HCT116 (cell line): ENCODE data around the gene PKHD1. TPM values are rescaled to one million over a fixed set of nuclear protein-coding genes. Genes with fewer than 3 reads are reported as not detected.

Experiments
- ATAC-seq: fragments of 200-7000 bp; cut with Tn5 transposase; 2 replicates; pipeline ENCODE4 v1.9.1; 2020; ENCODE audit warnings: mild to moderate bottlenecking, moderate library complexity
- BruUV-seq: library from RNA; stranded (reverse); fragments of 400-500 nt; replicated peaks from 2 replicates; lab custom pipeline; 2021; lab: Mats Ljungman, UMichigan
- CTCF ChIA-PET: fragments of 300-600 bp; sonication (Branson Sonifier 250); formaldehyde crosslinking; loops from one replicate; lab custom pipeline; 2021; ENCODE audit warnings: antibody characterized with exemption; lab: Charles Lee
- POLR2A ChIA-PET: fragments of 300-600, 350-600 bp; sonication (Branson Sonifier 250); formaldehyde crosslinking; loops from one replicate; lab custom pipeline; 2021; ENCODE audit warnings: antibody characterized with exemption; lab: Charles Lee
- RAD21 ChIA-PET, 2 experiments: fragments of 300-600 bp; sonication (Branson Sonifier 250); formaldehyde crosslinking; loops; one replicate each; lab custom pipeline; 2023; ENCODE audit warnings: low total read pairs in 2 of 2; ENCODE audit not compliant: uncharacterized antibody in 2 of 2, unreplicated experiment in 2 of 2, low non-redundant PET in 1 of 2; lab: Charles Lee
- DNase-seq: peaks from one replicate; pipeline ENCODE4 v3.0.0-alpha.2; 2010; ENCODE audit warnings: low read depth, low spot score
- H2AFZ ChIP-seq: fragments of 200-600 bp; shearing (Covaris generic), sonication (generic); 2 replicates; pipeline ENCODE4 v1.6.1; 2017; ENCODE audit warnings: low read depth, mixed run types, mixed read lengths, antibody characterized with exemption, low read length; ENCODE audit not compliant: poor library complexity, severe bottlenecking
- H3K27ac ChIP-seq: 2 replicates; pipeline ENCODE4 v1.5.1; 2012; ENCODE audit warnings: low read depth, low read length
- H3K27me3 ChIP-seq: fragments of 200-600 bp; sonication (generic); 2 replicates; pipeline ENCODE4 v1.6.1; 2016; ENCODE audit warnings: mixed run types, low read length, mixed read lengths; ENCODE audit not compliant: insufficient read depth
- H3K36me3 ChIP-seq, 2 experiments: fragments of 200-500 bp in 1 of 2; fragments of 200-600 bp in 1 of 2; sonication (Bioruptor generic) in 1 of 2; sonication (generic) in 1 of 2; 2 replicates each; pipeline versions ENCODE4 v1.5.1 to v1.6.1; 2014 to 2016; ENCODE audit warnings: low read length in 2 of 2, inconsistent platforms in 1 of 2, mixed read lengths in 1 of 2, mixed run types in 1 of 2; ENCODE audit not compliant: insufficient read depth in 2 of 2, control insufficient read depth in 1 of 2
- H3K4me1 ChIP-seq, 2 experiments: fragments of 200-600 bp in 1 of 2; sonication (generic) in 1 of 2; 2 replicates each; pipeline versions ENCODE4 v1.5.1 to v1.6.1; 2012 to 2017; ENCODE audit warnings: low read length in 2 of 2, inconsistent platforms in 1 of 2, mild to moderate bottlenecking in 1 of 2, mixed read lengths in 1 of 2, mixed run types in 1 of 2, moderate library complexity in 1 of 2; ENCODE audit not compliant: insufficient read depth in 2 of 2, control insufficient read depth in 1 of 2
- H3K4me2 ChIP-seq: fragments of 200-600 bp; sonication (generic); 2 replicates; pipeline ENCODE4 v1.6.1; 2017; ENCODE audit warnings: mixed run types, low read length, mixed read lengths
- H3K4me3 ChIP-seq, 2 experiments: fragments of 200-600 bp in 1 of 2; sonication (generic) in 1 of 2; replicated peaks in 1 of 2; 2 replicates each; pipeline ENCODE4 v1.5.1; 2011 to 2016; ENCODE audit warnings: low read length in 2 of 2, control low read depth in 1 of 2, low read depth in 1 of 2, mild to moderate bottlenecking in 1 of 2, mixed read lengths in 1 of 2, mixed run types in 1 of 2
- H3K79me2 ChIP-seq: fragments of 200-600 bp; sonication (generic); 2 replicates; pipeline ENCODE4 v1.6.1; 2017; ENCODE audit warnings: mild to moderate bottlenecking, mixed run types, low read length, moderate library complexity, mixed read lengths; ENCODE audit not compliant: insufficient read depth
- H3K9ac ChIP-seq: fragments of 200-600 bp; sonication (generic); 2 replicates; pipeline ENCODE4 v1.6.1; 2016; ENCODE audit warnings: low read length, mixed read lengths
- H3K9me2 ChIP-seq: fragments of 200-600 bp; sonication (generic), shearing (Covaris generic); 2 replicates; pipeline ENCODE4 v1.6.1; 2017; ENCODE audit warnings: mixed run types, mild to moderate bottlenecking, moderate library complexity; ENCODE audit not compliant: insufficient read depth
- H3K9me3 ChIP-seq, 2 experiments: fragments of 200-500 bp in 1 of 2; fragments of 200-600 bp in 1 of 2; sonication (Bioruptor generic) in 1 of 2; sonication (generic) in 1 of 2; 2 replicates each; pipeline ENCODE4 v1.6.1; 2014 to 2017; ENCODE audit warnings: low read length in 2 of 2, mixed read lengths in 2 of 2, inconsistent platforms in 1 of 2, low read depth in 1 of 2, mild to moderate bottlenecking in 1 of 2, mixed run types in 1 of 2, moderate library complexity in 1 of 2; ENCODE audit not compliant: control insufficient read depth in 1 of 2, insufficient read depth in 1 of 2
- H4K20me1 ChIP-seq: fragments of 200-600 bp; sonication (generic), shearing (Covaris generic); 2 replicates; pipeline ENCODE4 v1.6.1; 2017; ENCODE audit warnings: mixed run types, mild to moderate bottlenecking, moderate library complexity; ENCODE audit not compliant: insufficient read depth
- EGR1 ChIP-seq: IDR thresholded peaks from 2 replicates; pipeline ENCODE4 v1.6.1; 2012; ENCODE audit warnings: low read depth
- SIN3A ChIP-seq: IDR thresholded peaks from 2 replicates; pipeline ENCODE4 v1.6.1; 2012; ENCODE audit warnings: low read depth
- ZFX ChIP-seq: fragments of 450-650 bp; IDR thresholded peaks from 2 replicates; pipeline ENCODE4 v1.6.1; 2017
- intact Hi-C: fragments of 100-400 bp; cut with micrococcal nuclease; formaldehyde crosslinking; loops from 2 replicates; pipeline ENCODE4 v1.10.0; 2022
- total RNA-seq: library from RNA; stranded (reverse); gene quantifications from one replicate; pipeline ENCODE4 v1.2.1, GENCODE V29; 2021; ENCODE audit not compliant: unreplicated experiment
- TF ChIP-seq, protein P1 (sequence below): IDR thresholded peaks from 2 replicates; pipeline ENCODE4 v1.6.1; 2012
- TF ChIP-seq, protein P2 (sequence below): IDR thresholded peaks from 2 replicates; pipeline ENCODE4 v1.6.1; 2012; ENCODE audit warnings: low read depth

PKHD1 gene
- total RNA-seq, 1 experiment from 2014 or later: not detected

- no peaks in the 10 kb centered on the region for H4K20me1 ChIP-seq
- BruUV-seq: no TSS peak
- no peaks in the 10 kb centered on the region for H3K4me1 ChIP-seq
- no peak overlapping the region for H3K4me3 ChIP-seq
- TF ChIP-seq, protein P1, sequence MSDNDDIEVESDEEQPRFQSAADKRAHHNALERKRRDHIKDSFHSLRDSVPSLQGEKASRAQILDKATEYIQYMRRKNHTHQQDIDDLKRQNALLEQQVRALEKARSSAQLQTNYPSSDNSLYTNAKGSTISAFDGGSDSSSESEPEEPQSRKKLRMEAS: no peak
- TF ChIP-seq EGR1: no peak
- no peak overlapping the region for H2AFZ ChIP-seq
- H3K4me2 ChIP-seq: no peak overlapping the region
- ATAC-seq (no peak), DNase-seq (no peak)
- POLR2A ChIA-PET: no interaction called here
- CTCF ChIA-PET: no interaction called here
- H3K27me3 ChIP-seq: no peaks in the 10 kb centered on the region
- peaks cover 0 to 3% of the 10 kb centered on the region in 2 experiments; a peak in 1 of 4 replicates for H3K9me3 ChIP-seq
- RAD21 ChIA-PET: no interaction called here
- H3K79me2 ChIP-seq: no peaks in the 10 kb centered on the region
- H3K36me3 ChIP-seq: no peaks in the 10 kb centered on the region
- no peaks in the 10 kb centered on the region for H3K9me2 ChIP-seq
- intact Hi-C loops: no loop called here
- H3K27ac ChIP-seq: no peak overlapping the region
- H3K9ac ChIP-seq: no peak overlapping the region
Observed at GRCh38 chr6:51720327-51720726, 367.1 kb downstream of the PKHD1 start.

- ChIA-PET RAD21 (no interaction called here), POLR2A (no interaction called here), CTCF (no interaction called here)
- TF ChIP-seq ZFX: no peak
- TF ChIP-seq, protein P2, sequence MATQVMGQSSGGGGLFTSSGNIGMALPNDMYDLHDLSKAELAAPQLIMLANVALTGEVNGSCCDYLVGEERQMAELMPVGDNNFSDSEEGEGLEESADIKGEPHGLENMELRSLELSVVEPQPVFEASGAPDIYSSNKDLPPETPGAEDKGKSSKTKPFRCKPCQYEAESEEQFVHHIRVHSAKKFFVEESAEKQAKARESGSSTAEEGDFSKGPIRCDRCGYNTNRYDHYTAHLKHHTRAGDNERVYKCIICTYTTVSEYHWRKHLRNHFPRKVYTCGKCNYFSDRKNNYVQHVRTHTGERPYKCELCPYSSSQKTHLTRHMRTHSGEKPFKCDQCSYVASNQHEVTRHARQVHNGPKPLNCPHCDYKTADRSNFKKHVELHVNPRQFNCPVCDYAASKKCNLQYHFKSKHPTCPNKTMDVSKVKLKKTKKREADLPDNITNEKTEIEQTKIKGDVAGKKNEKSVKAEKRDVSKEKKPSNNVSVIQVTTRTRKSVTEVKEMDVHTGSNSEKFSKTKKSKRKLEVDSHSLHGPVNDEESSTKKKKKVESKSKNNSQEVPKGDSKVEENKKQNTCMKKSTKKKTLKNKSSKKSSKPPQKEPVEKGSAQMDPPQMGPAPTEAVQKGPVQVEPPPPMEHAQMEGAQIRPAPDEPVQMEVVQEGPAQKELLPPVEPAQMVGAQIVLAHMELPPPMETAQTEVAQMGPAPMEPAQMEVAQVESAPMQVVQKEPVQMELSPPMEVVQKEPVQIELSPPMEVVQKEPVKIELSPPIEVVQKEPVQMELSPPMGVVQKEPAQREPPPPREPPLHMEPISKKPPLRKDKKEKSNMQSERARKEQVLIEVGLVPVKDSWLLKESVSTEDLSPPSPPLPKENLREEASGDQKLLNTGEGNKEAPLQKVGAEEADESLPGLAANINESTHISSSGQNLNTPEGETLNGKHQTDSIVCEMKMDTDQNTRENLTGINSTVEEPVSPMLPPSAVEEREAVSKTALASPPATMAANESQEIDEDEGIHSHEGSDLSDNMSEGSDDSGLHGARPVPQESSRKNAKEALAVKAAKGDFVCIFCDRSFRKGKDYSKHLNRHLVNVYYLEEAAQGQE: no peak
- TF ChIP-seq SIN3A: no peak
- Histone ChIP-seq H3K27me3 (no peaks in the 10 kb centered on the region), H3K36me3 (no peaks in the 10 kb centered on the region), H3K27ac (no peak overlapping the region), H2AFZ (no peak overlapping the region), H3K4me3 (no peak overlapping the region), H3K4me2 (no peak overlapping the region), H3K79me2 (no peaks in the 10 kb centered on the region), H3K9me3 (peaks cover 0 to 3% of the 10 kb centered on the region in 2 experiments; a peak in 1 of 4 replicates), H3K9me2 (no peaks in the 10 kb centered on the region), H3K4me1 (no peaks in the 10 kb centered on the region), H3K9ac (no peak overlapping the region), H4K20me1 (no peaks in the 10 kb centered on the region)
- ATAC-seq: no peak
- BruUV-seq: no TSS peak
- no peak for DNase-seq
- intact Hi-C loops: no loop called here
Observed at GRCh38 chr6:51719297-51719696, 368.1 kb downstream of the PKHD1 start.
